Right ventricle myocardium superior (tissue), 1 donor: ENCODE results near the gene LCN15. TPM values are rescaled to one million over a fixed set of nuclear protein-coding genes. Genes with fewer than 3 reads are reported as not detected.

ENCODE experiments used
- ATAC-seq: fragments of 200-7000 bp; cut with Tn5 transposase; one replicate; pipeline ENCODE4 v1.9.1; 2020; ENCODE audit warnings: mild to moderate bottlenecking; ENCODE audit not compliant: poor library complexity
- DNase-seq: peaks from one replicate; pipeline ENCODE4 v3.0.0-alpha.2; 2020
- intact Hi-C: fragments of 100-400 bp; cut with DNase I; formaldehyde crosslinking; loops from one replicate; pipeline ENCODE4 v1.11.2; 2022
- total RNA-seq: library from RNA; stranded (reverse); fragmentation: NEBNext Ultra II Directional; extraction: Animal tissue kit (Norgen Biotek cat#: 25700); gene quantifications from one replicate; pipeline ENCODE4 v1.2.1, GENCODE V29; 2021
- donor health status: DM: no; HTN: yes; CAD: no; lungs with severe emphysema.

The LCN15 gene
- total RNA-seq, 1 donor from 2014 or later: not detected

DNA sequence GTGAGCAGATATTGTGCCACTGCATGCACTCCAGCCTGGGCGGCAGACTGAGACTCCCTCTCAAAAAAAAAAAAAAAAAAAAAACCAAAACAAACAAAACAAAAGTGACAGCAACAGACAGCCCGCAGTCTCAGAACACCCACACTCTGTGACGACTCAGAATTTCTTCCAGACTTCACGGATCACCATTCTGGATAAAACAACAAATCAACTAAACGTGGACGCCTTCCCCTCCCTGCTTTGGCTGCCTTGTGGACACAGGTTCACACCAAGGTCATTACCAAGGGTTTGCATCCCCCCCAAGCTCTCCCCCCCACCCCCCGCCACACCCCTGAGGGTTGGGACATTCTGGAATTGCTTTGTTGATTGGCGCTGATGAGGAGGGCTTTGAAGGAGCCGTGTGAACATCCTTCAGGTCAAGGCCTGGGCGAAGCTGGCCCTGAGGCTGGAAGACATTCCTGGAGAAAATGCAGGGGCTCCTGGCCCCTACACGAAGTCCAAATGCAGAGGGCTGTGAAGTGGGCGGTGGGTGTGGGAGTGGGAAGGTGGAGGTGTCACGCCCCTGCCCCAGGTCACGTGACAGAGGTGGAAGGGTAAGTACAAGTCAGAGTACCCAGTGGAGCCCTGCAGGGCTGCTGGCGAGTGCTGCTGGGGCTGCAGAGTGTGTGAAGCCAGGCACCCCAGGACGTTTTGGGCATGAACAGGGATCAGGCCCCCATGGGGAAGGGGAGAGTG is 31.7 kb downstream of the LCN15 start:
- no peak for ATAC-seq
- no peak for DNase-seq

DNA sequence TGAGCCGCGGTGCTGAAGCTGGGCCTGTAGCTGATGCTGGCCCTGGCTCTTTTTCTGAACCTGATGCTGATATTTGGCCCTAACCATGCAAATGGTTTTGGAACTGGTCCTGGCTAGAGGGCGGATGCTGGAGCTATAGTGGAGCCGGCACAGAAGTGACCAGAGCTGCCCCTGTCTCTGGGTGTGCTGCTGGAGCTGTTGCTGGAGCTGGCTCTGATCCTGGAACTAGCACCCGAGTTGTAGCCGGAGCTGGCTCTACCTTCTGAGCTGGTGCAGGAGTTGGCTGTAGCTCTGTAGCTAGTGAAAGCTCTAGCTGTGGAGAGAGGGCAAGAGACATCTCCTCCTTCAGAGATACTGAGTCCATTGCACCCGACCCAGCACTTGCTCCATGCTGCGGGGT is 34.4 kb downstream of the LCN15 start:
- ATAC-seq (no peak), DNase-seq (no peak)
- intact Hi-C loops: loop anchor here (5.0 kb wide), 1 partner anchor 43 kb away; the partner anchor contains the start of gene AGPAT2

More for the DNA sequence above, 31.7 kb downstream of the LCN15 start:
- intact Hi-C loops: no loop called here

DNA sequence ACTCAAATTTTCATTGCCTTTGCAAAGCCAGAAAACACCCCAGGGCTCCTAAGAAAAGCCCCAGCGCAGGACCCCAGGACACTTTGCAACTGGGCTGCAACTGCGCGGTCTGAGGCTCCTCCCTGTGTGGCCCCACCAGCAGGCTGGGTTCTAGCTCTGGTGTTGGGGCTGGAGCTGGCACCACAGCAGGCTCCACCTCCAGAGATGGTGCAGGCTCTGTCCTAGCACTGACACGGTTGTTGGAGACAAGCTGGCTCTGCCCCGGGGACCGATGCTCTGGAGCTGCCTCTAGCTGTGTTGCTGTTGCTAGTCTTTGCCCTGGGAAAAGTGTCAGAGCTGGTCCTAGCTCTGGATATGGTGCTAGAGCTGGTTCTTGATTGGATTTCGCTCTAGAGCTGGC is 35.2 kb downstream of the LCN15 start:
- intact Hi-C loops: loop anchor here (5.0 kb wide), 1 partner anchor 42 kb away; the partner anchor contains the start of gene AGPAT2
- no peak for DNase-seq
- no peak for ATAC-seq

DNA sequence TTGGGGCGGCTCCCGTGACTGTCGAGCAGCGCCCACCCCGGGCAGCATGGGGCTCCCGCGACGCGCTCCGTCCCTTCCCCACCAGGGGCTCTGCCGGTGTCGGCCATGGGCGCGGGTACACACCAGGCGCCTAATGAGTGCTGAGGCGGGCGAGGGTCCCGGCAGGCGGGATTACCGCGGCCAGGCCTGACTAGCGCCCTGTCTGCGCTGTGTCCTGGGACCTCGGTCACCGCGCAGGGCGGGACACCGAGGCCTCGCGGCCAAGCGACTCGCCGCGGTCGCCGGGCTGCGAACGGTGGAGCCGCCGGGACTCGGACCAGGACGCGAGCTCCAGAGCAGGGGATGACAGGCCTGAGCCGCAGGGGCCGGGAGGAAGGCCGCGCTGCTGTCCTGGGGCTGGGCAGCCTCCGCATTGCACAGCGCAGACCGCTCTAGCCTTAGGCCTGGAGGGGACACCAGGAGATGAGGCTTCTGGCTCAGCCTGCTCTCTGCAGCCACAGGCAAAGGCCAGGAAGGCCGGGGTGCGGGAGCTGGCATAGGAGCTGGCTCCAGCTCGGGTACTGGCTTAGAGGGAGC is 35.7 kb downstream of the LCN15 start:
- DNase-seq (no peak), ATAC-seq (peak; percentile 54)

DNA sequence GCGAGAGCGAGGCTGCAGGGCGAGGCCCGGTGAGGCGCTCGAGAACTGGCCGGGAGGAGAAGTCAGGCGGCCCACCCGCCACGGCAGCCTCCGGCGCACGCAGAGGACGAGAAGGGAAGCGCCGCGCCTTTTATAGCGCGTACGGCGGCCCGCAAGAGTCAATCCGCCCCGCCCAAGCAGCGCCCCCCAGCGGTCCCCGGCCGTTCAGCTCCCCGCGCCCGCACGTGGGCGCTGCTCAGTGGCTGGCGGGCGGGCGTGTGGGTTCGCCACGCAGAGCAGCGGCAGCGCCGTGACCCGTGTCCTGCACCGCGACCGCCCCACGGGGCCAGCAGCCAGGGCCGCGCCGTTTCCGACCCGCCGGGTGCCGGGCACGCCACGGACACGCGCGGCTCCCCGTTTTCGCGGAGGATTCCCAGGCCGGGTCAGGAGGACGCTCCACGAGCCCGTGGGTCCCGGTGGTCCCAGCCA is 36.2 kb downstream of the LCN15 start:
- ATAC-seq (peak; percentile 88), DNase-seq (peak; percentile 95)
- intact Hi-C loops: loop anchor here (5.0 kb wide), 1 partner anchor 41 kb away; the partner anchor contains the start of gene AGPAT2

More for the DNA sequence above, 35.7 kb downstream of the LCN15 start:
- intact Hi-C loops: loop anchor here (5.0 kb wide), 1 partner anchor 41 kb away; the partner anchor contains the start of gene AGPAT2

DNA sequence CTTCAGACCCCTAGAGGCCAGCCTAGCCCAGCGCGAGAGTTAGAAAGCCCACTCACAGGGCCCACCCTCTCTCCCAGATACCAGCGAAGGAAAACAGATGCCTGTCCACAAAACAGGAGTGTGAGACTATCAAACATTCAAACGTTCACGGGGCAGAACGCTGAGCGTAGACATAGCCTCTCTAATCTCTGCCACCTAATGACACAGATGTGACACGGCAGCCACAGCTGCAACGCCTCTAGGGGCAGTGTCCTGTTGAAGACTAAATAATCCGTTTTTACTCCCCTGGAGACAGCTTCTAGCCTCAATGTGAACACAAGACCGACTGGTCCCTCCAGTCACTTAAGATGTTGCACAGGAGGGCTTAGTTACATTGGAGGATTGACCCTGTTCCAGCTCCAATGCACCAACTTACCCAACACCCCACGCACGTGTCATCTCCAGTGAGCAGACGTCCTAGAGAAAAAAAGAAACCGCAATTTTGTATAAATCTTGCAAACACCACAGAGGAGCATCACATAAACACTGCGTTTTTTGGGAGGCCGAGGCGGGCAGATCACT is 37.6 kb downstream of the LCN15 start:
- DNase-seq (no peak), ATAC-seq (no peak)
- intact Hi-C loops: loop anchor here (5.0 kb wide), 1 partner anchor 39 kb away; the partner anchor contains the start of gene AGPAT2

DNA sequence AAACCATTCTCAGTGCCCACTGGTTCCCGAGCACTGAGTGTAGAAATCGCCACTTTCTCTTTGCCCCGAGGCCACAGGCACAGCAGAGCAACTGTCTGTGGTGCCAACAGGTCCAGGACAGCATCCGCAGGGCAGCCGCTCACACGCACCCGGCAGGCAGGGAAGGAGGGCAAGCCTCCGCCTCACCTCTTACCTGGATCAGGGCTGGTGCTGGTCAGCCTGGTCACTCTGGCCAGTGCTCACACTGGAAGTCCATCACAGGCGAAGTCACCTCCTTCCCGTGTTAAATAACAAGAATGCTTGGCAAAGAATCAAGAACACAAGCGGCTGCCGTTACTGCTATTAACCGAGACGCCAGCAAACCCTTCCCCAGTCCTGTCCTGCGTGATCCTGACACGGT is 38.2 kb downstream of the LCN15 start:
- intact Hi-C loops: loop anchor here (5.0 kb wide), 1 partner anchor 39 kb away; the partner anchor contains the start of gene AGPAT2
- no peak for ATAC-seq

DNA sequence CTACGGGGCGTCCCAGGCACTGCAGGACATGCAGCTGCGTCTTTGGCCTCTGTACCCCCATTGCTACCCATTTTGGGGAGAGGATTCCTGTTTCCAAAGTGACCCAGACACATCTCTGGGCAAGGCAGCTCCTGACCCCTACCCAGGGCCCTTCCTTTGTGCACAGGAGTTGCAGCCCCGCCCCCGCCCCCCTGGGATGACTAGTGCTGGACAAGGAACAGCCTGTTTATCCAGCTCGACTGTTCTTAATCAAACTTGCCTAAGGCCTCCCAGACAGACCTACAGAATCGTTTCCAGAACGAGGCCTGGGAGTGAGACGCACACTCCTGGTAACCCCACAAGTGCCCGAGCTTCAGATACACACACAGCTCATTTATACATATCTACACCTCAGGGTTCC is 38.7 kb downstream of the LCN15 start:
- ATAC-seq: no peak
- no peak for DNase-seq
- intact Hi-C loops: loop anchor here (5.0 kb wide), 1 partner anchor 38 kb away; the partner anchor contains the start of gene AGPAT2

More for the DNA sequence above, 38.2 kb downstream of the LCN15 start:
- DNase-seq: no peak

DNA sequence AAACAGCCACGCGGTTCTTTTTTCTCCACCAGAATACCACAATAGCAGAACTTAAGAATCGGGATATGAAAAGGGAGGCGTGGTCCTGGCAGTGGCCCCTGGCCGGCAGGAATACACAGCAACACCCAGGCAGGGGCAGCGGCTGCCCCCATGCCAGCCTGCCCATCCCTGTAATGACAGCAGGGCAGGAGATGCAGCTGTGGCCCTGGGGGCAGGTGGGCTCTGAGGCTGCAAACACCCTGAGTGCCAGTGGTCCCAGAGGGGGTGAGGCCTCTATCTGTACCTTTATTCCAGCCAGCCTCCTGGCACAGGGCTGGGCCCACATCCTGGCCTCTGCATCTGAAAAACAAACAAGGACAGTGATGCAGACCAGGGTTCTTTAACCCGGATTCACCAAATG is 39.5 kb downstream of the LCN15 start:
- intact Hi-C loops: loop anchor here (5.0 kb wide), 1 partner anchor 37 kb away; the partner anchor contains the start of gene AGPAT2
- no peak for DNase-seq

DNA sequence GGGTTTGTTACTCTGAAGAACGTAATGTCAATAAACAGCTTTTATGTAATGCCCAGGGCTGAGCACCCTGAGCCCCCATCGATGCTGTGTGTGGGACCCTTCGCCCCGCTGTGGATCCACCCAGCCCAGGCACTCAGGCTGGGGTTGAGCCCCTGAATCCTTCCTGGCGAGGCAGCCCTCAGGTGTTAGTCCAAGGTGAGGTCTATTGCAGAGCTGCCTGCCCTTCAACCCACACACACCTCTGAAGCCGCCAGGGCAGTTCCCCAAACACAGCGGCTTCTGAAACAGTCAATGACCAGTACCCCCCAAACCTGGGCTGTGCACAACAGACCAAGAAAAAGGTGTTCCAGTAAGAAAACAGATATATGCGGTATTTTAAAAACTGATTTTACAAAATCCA is 40.3 kb downstream of the LCN15 start:
- intact Hi-C loops: no loop called here
- no peak for ATAC-seq
- no peak for DNase-seq

More for the DNA sequence above, 39.5 kb downstream of the LCN15 start:
- ATAC-seq: no peak

DNA sequence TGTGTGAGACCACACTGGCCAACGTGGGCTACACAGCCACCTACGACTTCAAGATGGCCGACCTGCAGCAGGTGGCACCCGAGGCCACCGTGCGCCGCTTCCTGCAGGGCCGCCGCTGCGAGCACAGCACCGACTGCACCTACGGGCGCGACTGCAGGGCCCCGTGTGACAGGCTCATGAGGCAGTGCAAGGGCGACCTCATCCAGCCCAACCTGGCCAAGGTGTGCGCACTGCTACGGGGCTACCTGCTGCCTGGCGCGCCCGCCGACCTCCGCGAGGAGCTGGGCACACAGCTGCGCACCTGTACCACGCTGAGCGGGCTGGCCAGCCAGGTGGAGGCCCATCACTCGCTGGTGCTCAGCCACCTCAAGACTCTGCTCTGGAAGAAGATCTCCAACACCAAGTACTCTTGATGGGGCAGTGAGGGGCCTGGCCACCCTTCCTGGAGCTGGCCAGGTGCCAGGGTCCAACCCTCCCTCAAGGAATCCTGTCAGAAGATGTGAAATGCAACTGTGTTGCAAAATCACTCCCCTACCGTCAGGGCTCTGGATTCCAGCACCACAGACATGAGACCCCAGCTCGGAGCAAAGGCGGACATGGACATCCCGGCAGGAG is 40.8 kb downstream of the LCN15 start:
- DNase-seq: no peak
- intact Hi-C loops: no loop called here

DNA sequence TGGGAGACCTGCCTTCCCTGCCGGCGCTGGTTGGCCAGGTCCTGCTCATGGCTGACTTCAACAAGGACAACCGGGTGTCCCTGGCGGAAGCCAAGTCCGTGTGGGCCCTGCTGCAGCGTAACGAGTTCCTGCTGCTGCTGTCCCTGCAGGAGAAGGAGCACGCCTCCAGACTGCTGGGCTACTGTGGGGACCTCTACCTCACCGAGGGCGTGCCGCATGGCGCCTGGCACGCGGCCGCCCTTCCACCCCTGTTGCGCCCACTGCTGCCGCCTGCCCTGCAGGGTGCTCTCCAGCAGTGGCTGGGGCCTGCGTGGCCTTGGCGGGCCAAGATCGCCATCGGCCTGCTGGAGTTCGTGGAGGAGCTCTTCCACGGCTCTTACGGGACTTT is 41.4 kb downstream of the LCN15 start:
- ATAC-seq: no peak
- intact Hi-C loops: no loop called here

More for the DNA sequence above, 40.8 kb downstream of the LCN15 start:
- ATAC-seq: no peak

DNA sequence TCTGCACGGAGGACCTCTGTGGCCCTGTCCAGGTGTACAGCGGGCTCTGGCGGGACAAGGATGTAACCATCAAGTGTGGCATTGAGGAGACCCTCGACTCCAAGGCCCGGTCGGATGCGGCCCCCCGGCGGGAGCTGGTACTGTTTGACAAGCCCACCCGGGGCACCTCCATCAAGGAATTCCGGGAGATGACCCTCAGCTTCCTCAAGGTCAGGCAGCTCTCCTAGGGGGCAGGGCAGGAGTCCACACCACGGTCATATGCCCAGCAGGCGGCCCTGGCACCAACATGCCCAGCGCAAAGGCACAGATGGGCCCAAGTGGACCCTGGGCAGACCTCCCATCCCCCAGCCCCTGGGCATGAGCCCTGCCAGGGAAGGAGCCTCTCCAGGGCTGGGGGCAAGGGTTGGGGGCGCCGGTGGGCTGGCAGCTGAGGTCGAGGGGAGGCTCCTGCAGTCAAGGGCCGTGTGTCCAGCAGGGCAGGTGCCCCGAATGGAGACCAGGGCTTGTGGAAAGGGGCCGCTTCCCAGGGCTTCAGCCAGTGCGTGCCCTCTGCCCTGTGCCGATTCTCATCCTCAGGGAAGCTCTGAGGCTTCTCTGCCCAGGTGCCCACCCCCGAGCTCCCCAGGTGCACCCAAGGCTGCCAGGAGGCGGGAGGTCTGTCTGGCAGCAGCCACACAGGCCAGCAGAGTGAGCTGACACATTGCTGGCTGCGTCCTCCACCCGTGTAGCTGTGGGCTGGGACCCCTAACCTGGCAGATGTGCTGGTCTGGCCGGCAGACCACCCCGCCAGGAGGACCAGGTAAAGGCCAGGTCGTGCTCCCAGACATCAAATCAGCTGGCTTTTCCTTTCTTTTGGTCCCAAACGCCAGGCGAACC is 42.0 kb downstream of the LCN15 start:
- ATAC-seq: peak; percentile 3
- no peak for DNase-seq
- intact Hi-C loops: no loop called here

More for the DNA sequence above, 41.4 kb downstream of the LCN15 start:
- DNase-seq: no peak

DNA sequence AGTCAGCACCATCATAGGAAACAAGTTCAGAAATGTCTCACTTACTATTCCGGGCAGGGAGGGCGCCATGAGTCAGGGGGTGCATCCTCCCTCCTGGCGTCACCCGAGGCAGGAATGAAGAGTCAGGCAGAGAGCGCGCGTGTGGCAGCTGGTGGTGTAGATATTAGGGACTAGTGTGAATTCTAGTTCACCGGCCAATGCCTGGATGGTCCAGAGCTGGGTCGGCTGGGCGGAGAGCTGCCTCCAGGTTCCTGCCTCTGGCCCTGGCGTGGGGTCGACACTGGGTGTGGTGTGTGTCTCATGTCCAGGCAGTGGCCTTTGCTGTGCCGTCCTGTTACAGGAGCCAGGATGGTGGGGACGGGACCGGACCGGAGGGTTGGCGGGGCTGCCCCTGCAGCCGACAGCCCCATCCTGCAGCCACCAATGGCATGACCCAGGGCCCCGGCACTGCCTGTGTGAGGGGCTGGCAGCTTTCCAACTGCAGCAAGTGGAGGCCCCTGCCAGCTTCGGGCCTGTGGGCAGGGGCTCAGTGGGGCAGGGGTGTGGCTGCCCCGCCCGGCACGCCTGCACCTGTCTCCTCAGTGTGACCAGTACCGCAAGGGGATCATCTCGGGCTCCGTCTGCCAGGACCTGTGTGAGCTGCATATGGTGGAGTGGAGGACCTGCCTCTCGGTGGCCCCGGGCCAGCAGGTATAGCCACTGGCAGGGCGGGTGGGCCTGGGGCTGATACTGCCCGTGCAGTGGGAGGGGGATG is 42.8 kb downstream of the LCN15 start:
- no peak for DNase-seq
- peak; percentile 6 for ATAC-seq
- intact Hi-C loops: no loop called here

DNA sequence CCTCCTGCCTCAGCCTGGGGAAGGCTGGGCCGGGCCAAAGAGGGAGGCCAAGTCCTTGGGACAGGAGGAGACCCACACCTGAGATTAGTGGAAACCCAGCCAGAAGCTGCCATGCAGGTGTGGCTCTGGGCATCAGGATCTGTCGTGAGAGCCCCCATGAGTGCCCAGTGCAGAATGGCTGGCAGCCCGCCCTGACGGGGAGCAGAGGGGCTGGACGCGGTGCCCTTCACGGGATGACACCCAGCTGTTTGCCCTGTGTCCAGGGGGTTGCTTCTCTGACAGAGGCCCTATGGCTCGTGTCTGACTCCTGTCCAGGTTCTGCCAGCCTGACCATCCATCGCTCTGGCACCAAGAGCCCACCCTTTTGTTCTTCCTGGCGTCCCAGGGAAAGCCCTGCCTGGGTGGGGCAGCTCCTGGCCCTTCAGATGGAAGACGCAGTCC is 43.4 kb downstream of the LCN15 start:
- ATAC-seq: peak; percentile 3
- no peak for DNase-seq
- intact Hi-C loops: no loop called here

DNA sequence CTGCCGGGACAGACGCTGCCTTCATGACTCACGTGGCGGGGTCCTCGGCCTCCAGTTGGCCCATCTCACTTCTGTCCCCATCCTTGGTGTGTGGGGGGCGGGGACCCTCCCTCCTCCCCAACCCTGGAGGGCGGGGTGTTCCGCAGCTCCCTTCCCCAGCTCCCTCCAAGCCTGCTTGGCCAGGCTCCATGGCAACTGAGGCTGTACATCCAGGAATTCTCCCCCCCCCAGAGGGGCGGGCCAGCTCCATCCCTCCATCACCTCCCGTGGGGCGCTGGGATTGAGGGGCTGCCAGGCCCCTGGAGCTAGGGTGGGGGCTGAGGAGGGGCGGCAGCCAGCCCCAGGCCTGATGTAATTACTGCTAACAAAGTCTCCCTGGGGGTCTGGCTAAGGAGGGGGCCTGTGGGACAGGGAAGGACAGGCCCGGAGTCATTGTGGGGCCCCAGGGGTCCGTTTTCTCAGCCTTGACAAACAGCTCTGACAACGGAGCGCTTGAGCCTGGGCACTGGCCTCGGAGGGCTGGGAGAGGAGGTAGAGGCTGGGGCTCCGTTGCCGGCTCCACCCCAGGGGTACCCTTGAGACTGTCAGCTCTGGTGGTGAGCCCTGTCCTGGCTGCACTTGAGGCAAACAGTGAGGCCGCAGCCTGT is 43.9 kb downstream of the LCN15 start:
- intact Hi-C loops: no loop called here
- ATAC-seq (peak; percentile 22), DNase-seq (peak; percentile 72)
